ENCODE measurements around the gene IDE. TPM values are rescaled to one million over a fixed set of nuclear protein-coding genes. Genes with fewer than 3 reads are reported as not detected.

The IDE gene
- total RNA-seq, 1 experiment from 2014 or later: 55.8 TPM

GRCh38 chr10:92591550-92592022 is 17.7 kb upstream of the IDE start (continued):
- TF ChIP-seq, protein P1, sequence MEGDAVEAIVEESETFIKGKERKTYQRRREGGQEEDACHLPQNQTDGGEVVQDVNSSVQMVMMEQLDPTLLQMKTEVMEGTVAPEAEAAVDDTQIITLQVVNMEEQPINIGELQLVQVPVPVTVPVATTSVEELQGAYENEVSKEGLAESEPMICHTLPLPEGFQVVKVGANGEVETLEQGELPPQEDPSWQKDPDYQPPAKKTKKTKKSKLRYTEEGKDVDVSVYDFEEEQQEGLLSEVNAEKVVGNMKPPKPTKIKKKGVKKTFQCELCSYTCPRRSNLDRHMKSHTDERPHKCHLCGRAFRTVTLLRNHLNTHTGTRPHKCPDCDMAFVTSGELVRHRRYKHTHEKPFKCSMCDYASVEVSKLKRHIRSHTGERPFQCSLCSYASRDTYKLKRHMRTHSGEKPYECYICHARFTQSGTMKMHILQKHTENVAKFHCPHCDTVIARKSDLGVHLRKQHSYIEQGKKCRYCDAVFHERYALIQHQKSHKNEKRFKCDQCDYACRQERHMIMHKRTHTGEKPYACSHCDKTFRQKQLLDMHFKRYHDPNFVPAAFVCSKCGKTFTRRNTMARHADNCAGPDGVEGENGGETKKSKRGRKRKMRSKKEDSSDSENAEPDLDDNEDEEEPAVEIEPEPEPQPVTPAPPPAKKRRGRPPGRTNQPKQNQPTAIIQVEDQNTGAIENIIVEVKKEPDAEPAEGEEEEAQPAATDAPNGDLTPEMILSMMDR (IDR thresholded peaks at IDR 0.05 in 2 of 3, conservative IDR thresholded peaks at IDR 0.05 in 1 of 3; ENCODE audit: borderline replicate concordance in 1 of 3, insufficient read depth in 1 of 3, low read depth in 2 of 3, low read length in 2 of 3): no peak

- Histone ChIP-seq H3K36me3 (ENCODE audit: control insufficient read depth in 1 of 2, insufficient read depth in 2 of 2, low read length in 2 of 2) (no peaks in the 10 kb centered on the region), H3K79me2 (ENCODE audit: insufficient read depth, low read length) (peaks cover 29% of the 10 kb centered on the region), H2AFZ (ENCODE audit: low read depth, low read length, poor library complexity, severe bottlenecking) (no peak overlapping the region), H3K9me2 (ENCODE audit: insufficient read depth) (no peaks in the 10 kb centered on the region), H3K27me3 (ENCODE audit: insufficient read depth, low read length) (no peaks in the 10 kb centered on the region), H3K4me3 (replicated peaks in 1 of 2; ENCODE audit: low read depth in 1 of 2, low read length in 2 of 2) (peak overlapping the region; percentile 84 to 92), H3K9ac (ENCODE audit: low read length) (peak overlapping the region; percentile 94), H3K27ac (ENCODE audit: low read depth, low read length) (peak overlapping the region; percentile 86), H3K9me3 (ENCODE audit: control insufficient read depth in 1 of 2, insufficient read depth in 1 of 2, low read depth in 1 of 2, low read length in 2 of 2) (no peaks in the 10 kb centered on the region), H3K4me1 (ENCODE audit: control insufficient read depth in 1 of 2, insufficient read depth in 2 of 2, low read length in 2 of 2) (peaks cover 6 to 19% of the 10 kb centered on the region in 2 experiments; a peak in 3 of 4 replicates), H3K4me2 (ENCODE audit: low read length) (peak overlapping the region; percentile 88), H4K20me1 (ENCODE audit: insufficient read depth) (no peaks in the 10 kb centered on the region)
- intact Hi-C loops (cut with micrococcal nuclease): loop anchor here (2.0 to 10.0 kb wide), 4 partner anchors 16 to 290 kb away; partner anchors contain the start of genes EXOC6 and IDE
- DNase-seq (ENCODE audit: low read depth, low spot score): peak; percentile 75
- CTCF ChIA-PET: interaction anchor here (0.9 to 2.5 kb wide), 4 partner anchors 16 to 290 kb away, joined by 3 to 20 read pairs (median 4); partner anchors contain the start of gene IDE
- RAD21 ChIA-PET (ENCODE audit: low non-redundant PET in 1 of 2, low total read pairs in 2 of 2, uncharacterized antibody in 2 of 2, unreplicated experiment in 2 of 2): interaction anchor here in 1 of 2 experiments (1.3 kb wide), 1 partner anchor 17 kb away, joined by 3 read pairs; the partner anchor contains the start of gene IDE
- ATAC-seq: peak; percentile 59
- POLR2A ChIA-PET: interaction anchor here (0.6 to 2.8 kb wide), 10 partner anchors 8 to 277 kb away, joined by 3 to 29 read pairs (median 5); partner anchors contain the start of gene IDE
- BruUV-seq (replicated peaks): TSS peak; percentile 88
- TF ChIP-seq POLR2AphosphoS5 (IDR thresholded peaks at IDR 0.05; ENCODE audit: low read depth, low read length): no peak
- no peak for TF ChIP-seq YY1 (IDR thresholded peaks at IDR 0.05; ENCODE audit: extremely low read depth, insufficient replicate concordance, low read depth, low read length)
- TF ChIP-seq, protein P2, sequence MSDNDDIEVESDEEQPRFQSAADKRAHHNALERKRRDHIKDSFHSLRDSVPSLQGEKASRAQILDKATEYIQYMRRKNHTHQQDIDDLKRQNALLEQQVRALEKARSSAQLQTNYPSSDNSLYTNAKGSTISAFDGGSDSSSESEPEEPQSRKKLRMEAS (IDR thresholded peaks at IDR 0.05): no peak; the same call in 1 of the 2 replicates
- peak; percentile 55 for TF ChIP-seq RAD21 (IDR thresholded peaks at IDR 0.05; ENCODE audit: low read depth)
- TF ChIP-seq EZH2phosphoT487 (IDR thresholded peaks at IDR 0.05; ENCODE audit: borderline replicate concordance): no peak
- no peak for TF ChIP-seq EGR1 (IDR thresholded peaks at IDR 0.05; ENCODE audit: low read depth)
- no peak for TF ChIP-seq POLR2A (IDR thresholded peaks at IDR 0.05; ENCODE audit: borderline replicate concordance, extremely low read depth, insufficient read depth, insufficient read length)
- TF ChIP-seq SP1 (IDR thresholded peaks at IDR 0.05; ENCODE audit: low read depth): no peak
- no peak for TF ChIP-seq ZBTB33 (IDR thresholded peaks at IDR 0.05; ENCODE audit: extremely low read depth, insufficient replicate concordance, low read length)
- TF ChIP-seq CBX3 (IDR thresholded peaks at IDR 0.05; ENCODE audit: low read depth): 0 out of 2 replicates have a peak, but pooled peaks have one; percentile 31
- TF ChIP-seq CEBPB (IDR thresholded peaks at IDR 0.05; ENCODE audit: low read depth): no peak
- TF ChIP-seq SRF (IDR thresholded peaks at IDR 0.05; ENCODE audit: low read depth): no peak
- TF ChIP-seq ELF1 (IDR thresholded peaks at IDR 0.05; ENCODE audit: borderline replicate concordance, low read depth): no peak
- TF ChIP-seq ZFX (IDR thresholded peaks at IDR 0.05): no peak
Observed at GRCh38 chr10:92590623-92591549, 17.0 kb upstream of the IDE start.
